Mesenteric fat pad (tissue), 1 donor: ENCODE measurements around the gene ZNF600. TPM values are rescaled to one million over a fixed set of nuclear protein-coding genes. Genes with fewer than 3 reads are reported as not detected.

ENCODE experiments used
- total RNA-seq: library from RNA; stranded (reverse); fragmentation: NEBNext Ultra II Directional; extraction: Animal tissue kit (Norgen Biotek cat#: 25700); gene quantifications from one replicate; pipeline ENCODE4 v1.2.1, GENCODE V29; 2021
- donor health status: DM: yes; HTN: yes; CAD: no.

ZNF600 gene
- total RNA-seq, 1 donor from 2014 or later = 8.4 TPM

Other genes starting within 250 kb of the ZNF600 start
- gene ZNF701, start 216.5 kb downstream of the ZNF600 start, total RNA-seq = 11.2 TPM
- gene ZNF83, start 148.4 kb downstream of the ZNF600 start, total RNA-seq = 30.0 TPM
- gene ZNF611, start 51.7 kb downstream of the ZNF600 start, total RNA-seq = 23.1 TPM
- 11.1 TPM for gene ZNF28, start 34.8 kb upstream of the ZNF600 start, total RNA-seq
- 10.5 TPM for gene ZNF468, start 70.8 kb upstream of the ZNF600 start, total RNA-seq
- 9.3 TPM for gene ZNF320, start 110.8 kb upstream of the ZNF600 start, total RNA-seq
- gene ZNF888, start 136.6 kb upstream of the ZNF600 start, total RNA-seq = 2.6 TPM
- 4.8 TPM for gene ZNF816, start 176.1 kb upstream of the ZNF600 start, total RNA-seq
- not detected for gene ERVV-1, start 227.1 kb upstream of the ZNF600 start, total RNA-seq